ENCODE data around the gene PEX10. TPM values are rescaled to one million over a fixed set of nuclear protein-coding genes. Genes with fewer than 3 reads are reported as not detected.

The PEX10 gene
- total RNA-seq, 2 donors from 2014 or later, result 35.6 TPM

DNA sequence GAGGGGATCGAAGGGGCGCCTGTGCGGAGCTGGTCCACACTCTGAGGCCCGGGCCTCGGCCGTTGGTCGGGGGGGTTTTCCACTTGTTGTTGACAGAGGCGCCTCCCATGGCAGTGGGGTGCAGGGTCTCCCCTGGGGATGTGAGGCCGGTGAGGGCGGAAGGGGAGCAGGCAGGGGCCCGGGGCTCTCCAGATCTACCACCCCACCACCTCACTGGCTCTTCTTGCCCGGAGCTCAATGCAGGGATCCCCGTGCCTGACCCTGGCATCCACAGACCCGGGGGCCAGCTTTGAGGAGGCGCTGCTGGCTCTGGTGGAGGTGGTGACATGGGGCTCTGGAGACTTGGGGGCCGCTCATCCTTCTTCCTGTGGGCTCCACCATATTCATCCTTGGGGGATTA lies 7.1 kb upstream of the PEX10 start:
- no peaks in the 10 kb centered on the region for H3K36me3 Mint-ChIP-seq (ENCODE audit: low read depth)
- H3K27me3 ChIP-seq (ENCODE audit: control insufficient read depth, insufficient read depth, low read length, poor library complexity, severe bottlenecking), result no peaks in the 10 kb centered on the region
- TF ChIP-seq, protein P1, sequence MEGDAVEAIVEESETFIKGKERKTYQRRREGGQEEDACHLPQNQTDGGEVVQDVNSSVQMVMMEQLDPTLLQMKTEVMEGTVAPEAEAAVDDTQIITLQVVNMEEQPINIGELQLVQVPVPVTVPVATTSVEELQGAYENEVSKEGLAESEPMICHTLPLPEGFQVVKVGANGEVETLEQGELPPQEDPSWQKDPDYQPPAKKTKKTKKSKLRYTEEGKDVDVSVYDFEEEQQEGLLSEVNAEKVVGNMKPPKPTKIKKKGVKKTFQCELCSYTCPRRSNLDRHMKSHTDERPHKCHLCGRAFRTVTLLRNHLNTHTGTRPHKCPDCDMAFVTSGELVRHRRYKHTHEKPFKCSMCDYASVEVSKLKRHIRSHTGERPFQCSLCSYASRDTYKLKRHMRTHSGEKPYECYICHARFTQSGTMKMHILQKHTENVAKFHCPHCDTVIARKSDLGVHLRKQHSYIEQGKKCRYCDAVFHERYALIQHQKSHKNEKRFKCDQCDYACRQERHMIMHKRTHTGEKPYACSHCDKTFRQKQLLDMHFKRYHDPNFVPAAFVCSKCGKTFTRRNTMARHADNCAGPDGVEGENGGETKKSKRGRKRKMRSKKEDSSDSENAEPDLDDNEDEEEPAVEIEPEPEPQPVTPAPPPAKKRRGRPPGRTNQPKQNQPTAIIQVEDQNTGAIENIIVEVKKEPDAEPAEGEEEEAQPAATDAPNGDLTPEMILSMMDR (conservative IDR thresholded peaks at IDR 0.05), result no peak
- H3K4me3 ChIP-seq (ENCODE audit: low read length), result no peak overlapping the region
- no peak overlapping the region for H3K27ac ChIP-seq (ENCODE audit: low read depth, low read length)
- H3K27me3 Mint-ChIP-seq (ENCODE audit: insufficient read depth), result peaks cover 28% of the 10 kb centered on the region
- no peak overlapping the region for H3K9ac ChIP-seq (ENCODE audit: extremely low read depth, low read length, poor library complexity, severe bottlenecking)
- no peak overlapping the region for H3K27ac Mint-ChIP-seq
- 87 to 91% methylated on average over 12 to 16 of the region's 16 CpGs for WGBS, 2 experiments (ENCODE audit: insufficient coverage in 1 of 2, insufficient read length in 1 of 2)
- H3K9me3 Mint-ChIP-seq, result peaks cover 20% of the 10 kb centered on the region
- H3K4me1 Mint-ChIP-seq, result peaks cover 1% of the 10 kb centered on the region
- no peaks in the 10 kb centered on the region for H3K4me1 ChIP-seq (ENCODE audit: control insufficient read depth, insufficient read depth, low read length)
- H3K36me3 ChIP-seq (ENCODE audit: control insufficient read depth, insufficient read depth, low read length), result no peaks in the 10 kb centered on the region
- DNase-seq, result no peak
- peaks cover 11% of the 10 kb centered on the region for H3K9me3 ChIP-seq (ENCODE audit: control insufficient read depth, low read length)
- H3K4me3 Mint-ChIP-seq, result no peak overlapping the region

DNA sequence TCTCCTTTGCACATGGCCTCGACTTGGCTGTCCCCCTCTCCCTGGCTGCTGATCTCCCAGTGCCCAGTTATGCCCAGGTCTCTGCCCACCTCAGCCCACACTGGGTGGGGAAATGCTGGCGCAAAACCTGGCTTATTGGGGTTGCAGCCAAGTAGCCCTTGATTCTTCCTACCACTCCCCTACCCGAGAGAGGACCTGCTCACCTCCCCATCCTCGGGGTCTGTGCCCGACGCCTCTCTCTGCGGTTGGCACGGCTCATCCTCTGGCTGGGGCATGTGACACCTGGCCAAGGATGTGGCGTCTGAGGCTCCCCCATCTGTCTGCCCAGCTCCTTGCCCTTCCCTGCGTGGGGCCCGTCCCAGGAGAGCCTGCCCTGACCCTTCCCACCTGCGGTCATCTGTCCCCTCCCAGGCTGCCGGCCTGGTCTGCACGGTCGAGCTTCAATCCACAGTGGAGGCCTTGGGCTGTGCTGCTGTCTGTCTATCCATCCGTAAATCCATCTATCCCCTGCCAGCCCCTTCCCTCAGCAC lies 6.5 kb upstream of the PEX10 start:
- Histone ChIP-seq H3K4me3 (ENCODE audit: low read length) (no peak overlapping the region), H3K9ac (ENCODE audit: extremely low read depth, low read length, poor library complexity, severe bottlenecking) (no peak overlapping the region), H3K4me1 (ENCODE audit: control insufficient read depth, insufficient read depth, low read length) (peaks cover 4% of the 10 kb centered on the region), H3K27me3 (ENCODE audit: control insufficient read depth, insufficient read depth, low read length, poor library complexity, severe bottlenecking) (no peaks in the 10 kb centered on the region), H3K9me3 (ENCODE audit: control insufficient read depth, low read length) (peaks cover 11% of the 10 kb centered on the region), H3K36me3 (ENCODE audit: control insufficient read depth, insufficient read depth, low read length) (no peaks in the 10 kb centered on the region), H3K27ac (ENCODE audit: low read depth, low read length) (no peak overlapping the region)
- TF ChIP-seq, protein P1 (conservative IDR thresholded peaks at IDR 0.05), result no peak
- no peak for DNase-seq
- peaks cover 17% of the 10 kb centered on the region for H3K9me3 Mint-ChIP-seq
- peaks cover 28% of the 10 kb centered on the region for H3K27me3 Mint-ChIP-seq (ENCODE audit: insufficient read depth)
- WGBS, 2 experiments (ENCODE audit: insufficient coverage in 1 of 2, insufficient read length in 1 of 2), result 83 to 86% methylated on average over 5 to 16 of the region's 16 CpGs
- peaks cover 7% of the 10 kb centered on the region for H3K4me1 Mint-ChIP-seq
- no peaks in the 10 kb centered on the region for H3K36me3 Mint-ChIP-seq (ENCODE audit: low read depth)
- H3K27ac Mint-ChIP-seq, result no peak overlapping the region
- no peak overlapping the region for H3K4me3 Mint-ChIP-seq

DNA sequence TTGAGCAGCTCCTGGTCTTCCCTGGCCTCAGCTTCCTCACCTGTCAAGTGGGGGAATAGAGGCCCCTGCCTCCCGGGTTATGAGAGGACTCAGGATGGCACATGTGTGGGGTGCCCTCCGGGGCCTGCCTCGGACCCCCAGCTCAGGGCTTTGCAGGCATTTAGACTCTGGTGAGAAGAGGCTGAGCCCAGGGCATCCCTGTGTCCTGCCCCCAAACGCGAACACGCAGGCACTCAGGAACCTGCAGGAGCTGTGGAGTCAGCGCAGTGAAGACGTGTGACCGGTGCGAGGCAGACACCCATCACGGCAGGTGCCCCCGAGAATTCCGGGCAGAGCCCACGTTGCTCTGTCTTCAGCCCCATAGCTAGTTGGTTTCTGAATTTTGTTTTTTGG lies 5.5 kb upstream of the PEX10 start:
- no peak overlapping the region for H3K27ac ChIP-seq (ENCODE audit: low read depth, low read length)
- 84 to 89% methylated on average over 12 to 14 of the region's 14 CpGs for WGBS, 2 experiments (ENCODE audit: insufficient coverage in 1 of 2, insufficient read length in 1 of 2)
- Mint-ChIP-seq H3K9me3 (peaks cover 8% of the 10 kb centered on the region), H3K36me3 (ENCODE audit: low read depth) (no peaks in the 10 kb centered on the region), H3K4me1 (peaks cover 8% of the 10 kb centered on the region), H3K27me3 (ENCODE audit: insufficient read depth) (peaks cover 24% of the 10 kb centered on the region), H3K27ac (no peak overlapping the region), H3K4me3 (no peak overlapping the region)
- TF ChIP-seq, protein P1 (conservative IDR thresholded peaks at IDR 0.05), result no peak
- peaks cover 4% of the 10 kb centered on the region for H3K9me3 ChIP-seq (ENCODE audit: control insufficient read depth, low read length)
- H3K4me1 ChIP-seq (ENCODE audit: control insufficient read depth, insufficient read depth, low read length), result peaks cover 5% of the 10 kb centered on the region
- no peak for DNase-seq
- no peaks in the 10 kb centered on the region for H3K36me3 ChIP-seq (ENCODE audit: control insufficient read depth, insufficient read depth, low read length)
- no peak overlapping the region for H3K4me3 ChIP-seq (ENCODE audit: low read length)
- H3K9ac ChIP-seq (ENCODE audit: extremely low read depth, low read length, poor library complexity, severe bottlenecking), result no peak overlapping the region
- H3K27me3 ChIP-seq (ENCODE audit: control insufficient read depth, insufficient read depth, low read length, poor library complexity, severe bottlenecking), result no peaks in the 10 kb centered on the region
